ENCODE measurements around the gene NXPH2. TPM values are rescaled to one million over a fixed set of nuclear protein-coding genes. Genes with fewer than 3 reads are reported as not detected.

Gene NXPH2
- not detected in 2 replicates for total RNA-seq (2014; rRNA removed; shearing (Covaris generic))

DNA sequence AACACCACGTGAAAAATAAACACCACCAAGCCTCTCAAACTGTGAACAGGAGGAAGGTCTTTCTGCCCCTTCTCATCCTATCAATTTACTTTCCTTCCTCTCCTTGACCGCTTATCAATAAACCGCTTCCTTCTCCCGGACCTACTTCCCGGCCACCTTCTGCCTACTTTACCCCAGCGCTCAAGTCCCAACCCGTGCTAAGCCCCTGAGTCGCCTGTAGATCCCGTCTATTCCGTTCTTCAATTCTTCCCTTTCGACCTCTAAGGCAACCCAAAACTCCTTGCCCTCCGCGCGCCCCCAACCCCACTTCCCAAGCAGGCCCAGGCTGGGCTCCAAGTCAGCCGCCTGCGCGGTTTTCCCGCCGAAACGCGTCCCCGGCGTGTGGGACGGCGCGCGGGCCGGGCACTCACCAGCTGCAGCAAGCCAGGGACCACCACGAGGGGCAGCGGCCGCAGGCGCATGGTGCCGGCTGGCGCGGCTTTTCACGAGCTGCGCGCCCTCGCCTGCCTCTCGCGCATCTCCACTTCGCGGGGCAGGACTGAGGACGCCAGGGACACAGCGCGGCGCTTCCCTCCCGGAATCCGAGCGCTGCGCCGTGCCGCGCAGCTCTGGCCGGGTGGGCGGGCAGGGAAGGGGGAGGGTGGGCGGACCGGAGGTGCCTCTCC, at the start of gene NXPH2:
TSS of gene NXPH2 (minus strand) at position 610 of the 665 bp plus-strand sequence. CDS start at position 461, 149 bp downstream.
- no peak for DNase-seq (ENCODE audit: low read depth)

DNA sequence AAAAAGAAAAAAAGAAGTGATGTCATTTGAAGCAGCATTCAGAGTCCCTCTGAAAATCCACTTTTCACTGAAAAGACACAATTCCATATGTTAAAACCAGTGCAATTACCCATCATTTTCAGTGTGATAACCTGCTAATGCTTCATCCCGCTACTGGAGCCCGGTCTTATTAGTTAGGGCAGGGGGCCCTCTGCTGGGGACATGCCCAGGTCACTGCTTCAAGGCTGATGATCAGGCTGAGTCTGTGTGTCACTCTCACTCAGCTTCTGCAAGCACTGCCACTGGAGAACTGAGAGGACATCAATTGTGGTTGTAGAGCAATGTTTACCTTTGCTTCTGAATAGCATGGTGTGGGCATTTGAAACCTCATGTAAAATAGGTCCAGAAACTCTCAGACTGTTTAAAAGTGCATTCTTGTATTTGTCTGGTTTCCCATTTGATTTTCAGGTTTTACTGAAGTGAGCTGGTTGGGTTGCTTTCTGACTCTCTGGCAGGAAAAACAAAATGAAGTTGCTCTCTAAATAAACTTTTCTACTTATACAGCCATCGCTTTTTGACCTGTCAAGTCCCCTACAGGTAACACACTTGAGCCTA, 49.2 kb upstream of the NXPH2 start:
- peak; percentile 33 for DNase-seq (ENCODE audit: low read depth)

DNA sequence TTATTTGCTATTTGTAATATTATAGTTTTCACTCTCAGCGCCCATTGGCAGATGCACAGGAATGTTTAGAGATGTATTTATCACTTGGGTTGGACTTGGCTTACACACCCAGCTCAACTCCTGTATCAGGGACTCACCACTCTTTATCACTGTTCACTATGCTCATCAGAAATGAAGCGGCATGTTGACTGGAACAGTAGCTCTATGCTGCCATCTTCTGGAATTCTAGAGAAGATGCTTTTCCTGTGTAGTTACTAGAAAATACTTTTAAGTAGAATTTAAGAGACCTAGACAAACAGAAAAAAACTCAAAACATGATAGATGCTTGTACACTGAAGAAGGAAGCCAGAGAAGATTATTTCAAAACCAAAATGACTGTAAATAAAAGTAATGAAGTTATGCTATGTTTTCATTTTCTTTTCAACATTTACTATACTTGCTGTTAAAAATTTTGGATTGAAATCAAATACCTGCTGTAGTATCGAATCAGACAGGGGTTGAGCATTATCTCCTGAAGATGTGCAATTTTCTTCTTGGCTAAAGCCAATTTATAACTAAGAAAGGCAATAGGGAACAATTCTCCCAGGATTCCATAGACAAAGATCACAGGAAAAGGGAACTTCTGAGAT, 47.4 kb upstream of the NXPH2 start:
- DNase-seq (ENCODE audit: low read depth), result peak; percentile 69

DNA sequence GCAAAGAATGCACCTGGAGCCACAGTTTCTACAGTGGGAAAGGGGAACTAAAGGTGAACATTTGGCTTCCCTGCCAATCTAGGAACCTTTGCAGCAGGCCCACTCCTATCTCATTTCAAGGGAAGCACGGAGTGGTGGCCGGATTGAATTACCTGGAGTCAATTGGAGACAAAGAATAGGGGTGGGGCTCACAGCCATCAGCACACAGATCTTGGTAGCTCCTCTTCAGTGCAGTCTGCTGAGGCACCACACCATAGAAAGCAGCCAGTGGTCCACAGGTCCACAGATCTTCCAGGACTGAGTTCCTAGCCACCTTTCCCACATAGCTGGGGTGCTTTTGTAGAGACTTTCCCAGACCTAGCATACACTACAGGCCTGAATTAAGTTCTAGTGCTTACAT, 43.5 kb upstream of the NXPH2 start:
- DNase-seq (ENCODE audit: low read depth), result no peak

DNA sequence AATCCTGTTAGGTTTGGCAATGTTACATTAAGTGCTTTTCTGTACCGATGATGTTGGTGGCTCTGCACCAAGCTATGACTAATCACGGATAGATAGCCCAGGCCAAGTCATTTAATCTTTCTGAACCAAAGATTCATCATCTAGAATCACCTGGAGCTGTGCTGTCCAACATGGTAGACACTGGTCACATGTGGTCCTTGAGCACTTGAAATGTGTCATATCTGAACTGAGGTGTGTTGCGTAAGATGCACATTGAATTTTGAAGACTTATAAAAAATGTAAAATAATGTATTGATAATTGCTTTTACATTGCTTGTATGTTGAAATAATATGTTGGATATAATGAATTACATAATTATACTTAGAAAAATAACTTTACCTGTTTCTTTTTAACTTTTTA, 39.8 kb upstream of the NXPH2 start:
- no peak for DNase-seq (ENCODE audit: low read depth)

DNA sequence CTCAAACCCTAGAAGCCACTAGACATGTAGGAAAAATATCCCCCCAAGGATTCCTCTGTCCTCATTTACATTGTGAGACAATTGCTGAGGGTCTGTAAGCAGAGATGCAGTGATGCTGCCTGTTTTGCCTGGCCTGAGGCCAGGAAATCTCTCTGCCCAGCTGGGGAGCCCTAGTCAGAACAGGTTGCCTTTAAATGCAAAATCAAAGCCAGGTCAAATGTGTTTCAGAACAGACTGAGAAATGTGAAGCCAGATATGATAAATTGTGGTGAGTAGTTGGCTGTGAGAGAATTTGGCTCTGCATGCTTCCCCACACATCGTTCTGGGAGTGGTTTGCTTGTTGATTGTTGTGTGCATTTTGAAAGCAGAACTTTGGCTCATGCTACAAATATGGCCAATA, 38.4 kb upstream of the NXPH2 start:
- no peak for DNase-seq (ENCODE audit: low read depth)

DNA sequence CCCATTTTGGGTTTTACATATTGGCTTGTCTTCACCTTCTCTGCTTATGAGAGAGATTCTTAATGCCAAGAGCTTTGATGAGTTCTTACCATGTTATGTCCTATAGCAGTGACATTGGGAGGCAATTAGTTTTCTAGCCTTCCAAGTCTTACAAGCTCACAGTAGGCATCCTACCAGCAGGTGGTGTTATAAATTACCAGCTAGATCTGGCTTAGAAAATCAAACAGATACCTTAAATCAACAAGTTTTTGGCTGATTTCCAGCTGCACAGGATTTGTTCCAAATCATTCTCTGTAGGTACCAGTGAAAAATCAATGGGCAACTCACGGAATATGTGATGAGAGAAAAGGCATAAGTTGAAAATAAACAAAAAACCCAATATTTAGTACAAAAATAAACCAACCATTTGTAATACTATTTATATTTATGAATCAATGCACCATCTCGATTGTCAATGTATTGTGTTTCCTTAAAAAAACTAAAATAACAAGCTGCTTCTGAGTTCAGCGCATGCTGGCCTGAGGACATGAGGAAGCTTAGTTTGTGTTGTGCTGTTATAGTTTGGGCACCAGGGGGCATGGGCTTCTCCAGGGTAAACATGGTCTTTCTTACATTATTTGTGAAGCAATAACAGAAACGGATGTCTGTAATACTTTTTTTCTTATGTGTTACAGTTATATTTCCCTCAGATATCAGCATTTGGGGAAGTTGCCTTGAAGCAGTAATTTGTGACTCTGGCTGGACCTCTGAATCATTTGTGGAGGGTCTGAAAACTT, 34.1 kb upstream of the NXPH2 start:
- peak; percentile 5 for DNase-seq (ENCODE audit: low read depth)

DNA sequence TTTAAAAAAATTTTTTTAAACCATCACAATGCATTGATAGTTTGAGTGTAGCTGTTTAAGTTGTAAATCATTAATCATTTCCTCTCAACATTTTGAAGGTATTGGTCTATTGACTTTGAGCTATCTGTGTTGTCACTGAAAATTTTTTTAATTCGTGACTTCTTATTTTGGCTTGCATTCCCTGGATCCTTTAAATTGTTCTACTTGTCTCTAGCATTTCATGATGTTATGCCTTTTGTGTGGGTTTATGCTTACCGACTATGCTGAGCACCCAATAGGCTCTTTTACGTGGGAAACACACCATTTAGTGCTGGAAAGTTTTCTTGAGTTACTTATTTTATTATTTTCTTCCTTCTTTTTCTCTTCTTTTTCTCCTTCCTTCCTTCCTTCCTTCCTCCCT, 31.2 kb upstream of the NXPH2 start:
- DNase-seq (ENCODE audit: low read depth), result no peak

DNA sequence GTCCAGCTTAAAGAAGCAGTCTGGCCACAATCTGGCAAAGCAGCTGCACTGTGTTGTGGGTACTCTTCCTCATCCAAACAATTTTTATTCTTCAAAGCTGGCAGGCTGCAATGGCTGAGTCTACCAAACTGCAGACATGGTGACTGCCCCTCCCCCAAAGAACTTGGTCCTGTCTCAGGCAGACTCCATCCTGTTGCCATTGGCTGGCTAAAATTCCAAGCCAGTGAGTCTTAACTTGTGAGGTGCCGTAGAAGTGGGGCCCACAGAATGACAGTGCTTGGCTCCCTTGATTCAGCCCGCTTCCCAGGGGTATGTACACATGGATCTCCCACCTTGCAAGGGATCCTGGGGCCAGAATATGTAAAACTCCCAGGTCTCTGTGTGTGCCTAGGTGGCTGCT, 14.5 kb upstream of the NXPH2 start:
- DNase-seq (ENCODE audit: low read depth), result no peak

DNA sequence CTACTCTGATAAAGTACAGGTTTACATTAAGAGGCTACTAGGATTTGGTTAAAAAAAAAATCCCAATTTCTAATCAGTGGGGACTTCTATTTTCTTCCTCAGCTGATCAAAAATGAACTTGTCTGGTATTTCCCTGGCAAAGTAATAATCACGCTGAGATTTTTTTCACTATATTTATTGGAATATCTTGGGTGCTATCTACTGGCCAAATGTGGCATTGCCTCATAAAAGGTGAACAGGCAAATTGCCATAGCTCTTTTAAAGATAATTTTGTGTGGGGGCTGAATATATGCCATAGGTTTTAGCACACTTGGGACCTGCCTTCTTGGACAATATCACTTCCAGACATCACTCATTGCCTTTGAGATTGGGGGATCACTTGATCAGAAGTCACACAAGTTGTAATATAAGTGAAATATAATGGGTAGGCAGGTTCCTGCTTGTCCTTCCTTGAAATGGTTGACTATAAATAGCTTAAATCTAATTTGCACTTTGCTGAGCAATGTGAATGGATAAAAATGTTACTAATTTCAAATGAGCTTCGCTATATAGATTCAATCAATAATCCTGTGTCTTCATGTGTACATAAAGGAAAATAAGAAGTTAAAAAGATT, 7.0 kb upstream of the NXPH2 start:
- peak; percentile 21 for DNase-seq (ENCODE audit: low read depth)

DNA sequence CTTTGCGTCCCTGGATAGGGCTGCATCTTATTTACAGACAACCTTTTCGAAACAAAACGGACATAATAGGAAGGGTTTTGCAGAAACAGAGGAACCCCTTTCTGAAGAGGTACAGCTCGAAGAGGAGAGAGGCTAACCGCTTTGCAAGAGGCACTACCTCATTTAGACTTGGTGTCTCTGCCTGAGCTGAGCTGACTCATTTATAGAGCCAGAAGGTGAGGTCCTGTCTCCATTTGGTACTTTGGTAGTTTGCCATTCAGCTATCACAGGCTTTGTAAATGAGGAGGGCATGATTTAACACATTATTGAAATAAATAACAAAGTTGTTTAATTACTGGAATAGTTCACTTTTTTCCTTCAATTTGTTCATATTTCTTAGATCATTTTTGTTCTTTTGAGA, 2.2 kb upstream of the NXPH2 start:
- DNase-seq (ENCODE audit: low read depth), result no peak

DNA sequence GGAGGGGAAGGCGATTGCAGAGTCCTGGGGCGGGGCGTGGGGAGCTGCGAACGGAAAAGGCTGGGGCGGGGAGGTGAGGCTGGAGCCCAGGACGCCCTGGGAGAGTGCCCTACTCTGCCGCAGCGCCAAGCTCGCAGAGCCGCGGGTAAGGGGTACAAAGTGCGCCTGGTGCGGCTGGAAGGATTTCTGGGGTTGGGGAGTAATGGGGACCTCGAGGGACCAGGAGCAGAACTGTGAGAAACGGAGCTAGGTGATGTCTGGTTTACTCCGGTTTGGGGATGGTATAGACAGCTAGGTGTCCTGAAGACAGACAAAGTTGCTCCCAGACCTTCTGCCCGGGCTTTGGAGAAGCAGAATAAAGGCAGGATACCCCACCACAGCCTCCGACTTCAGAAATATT, 718 bp upstream of the NXPH2 start:
- no peak for DNase-seq (ENCODE audit: low read depth)

DNA sequence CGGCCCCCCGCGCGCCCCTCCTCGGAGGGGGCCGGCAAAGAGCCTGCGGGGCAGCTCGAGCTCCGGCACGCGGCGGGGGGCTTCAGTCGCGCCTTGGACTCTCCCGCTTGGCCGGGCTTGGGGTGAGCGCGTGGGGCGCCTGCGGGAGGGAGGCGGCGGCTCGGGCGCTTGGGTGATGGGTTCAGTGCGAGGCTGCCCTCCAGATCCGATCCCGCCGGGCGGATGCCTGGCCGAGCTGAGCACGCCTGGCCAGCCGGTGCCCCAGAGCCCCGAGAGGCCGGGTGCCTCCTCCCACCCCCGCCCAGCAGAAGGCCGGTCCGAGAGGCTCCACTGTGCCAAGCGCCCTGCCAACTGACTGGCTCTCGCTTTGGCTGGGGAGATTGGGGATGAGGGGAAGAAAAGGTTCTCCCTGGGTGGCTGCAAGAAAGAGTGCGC, 273 bp upstream of the NXPH2 start:
- no peak for DNase-seq (ENCODE audit: low read depth)

DNA sequence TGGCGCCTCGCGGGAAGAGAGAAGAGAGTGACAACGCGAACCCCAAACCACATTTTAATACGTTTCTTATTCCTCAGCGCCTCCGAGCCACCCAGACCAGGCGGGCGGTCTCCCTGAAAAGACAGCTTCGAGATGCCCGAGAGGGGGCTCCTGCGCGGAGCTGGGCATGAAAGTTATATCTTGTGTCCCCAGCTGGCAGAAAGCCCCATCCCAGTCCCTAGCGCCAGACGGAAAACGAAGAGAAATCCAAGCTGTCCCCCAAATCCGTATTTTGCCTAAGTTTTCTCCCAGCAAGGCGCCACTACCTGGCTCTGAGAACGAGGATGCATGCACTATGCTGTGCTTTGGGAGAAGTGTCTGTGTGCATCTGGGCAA, 797 bp downstream of the NXPH2 start:
- DNase-seq (ENCODE audit: low read depth), result no peak

DNA sequence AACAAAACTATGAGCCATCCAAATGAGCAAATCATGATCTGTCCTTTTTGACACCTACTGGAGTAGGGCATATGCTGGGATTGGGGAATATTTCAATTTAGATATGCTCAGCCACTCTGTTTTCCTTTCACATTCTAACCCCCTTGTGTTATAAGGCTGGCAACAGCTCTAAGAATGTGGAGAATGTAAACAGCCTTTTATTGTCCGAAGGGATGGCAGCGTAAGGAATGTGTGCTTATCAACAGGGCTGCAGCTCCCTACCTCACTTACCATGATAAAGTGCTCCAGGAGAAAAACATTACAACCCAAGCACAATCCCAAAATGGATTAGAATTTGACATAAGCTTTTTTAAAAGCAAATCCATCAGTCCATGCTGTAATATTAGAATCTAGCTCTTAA, 2.2 kb downstream of the NXPH2 start:
- peak; percentile 14 for DNase-seq (ENCODE audit: low read depth)

DNA sequence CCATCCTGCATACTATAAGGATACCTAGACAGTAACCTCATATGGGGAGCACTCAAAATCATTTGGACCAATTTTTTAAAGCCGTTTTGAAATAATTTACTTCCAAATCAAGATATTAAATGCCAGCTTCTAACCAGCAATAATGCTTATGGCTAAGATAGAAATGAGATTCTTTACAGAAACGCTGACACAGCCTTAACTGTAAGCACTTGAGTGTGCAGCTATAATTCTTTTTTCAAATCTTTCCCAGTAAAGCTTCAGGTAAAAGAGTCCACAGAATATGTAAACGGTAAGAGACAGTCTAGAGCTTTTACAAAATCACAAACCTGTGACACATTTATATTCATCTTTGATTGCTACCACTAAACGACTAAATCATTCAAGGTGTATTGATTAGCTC, 4.5 kb downstream of the NXPH2 start:
- DNase-seq (ENCODE audit: low read depth), result no peak

DNA sequence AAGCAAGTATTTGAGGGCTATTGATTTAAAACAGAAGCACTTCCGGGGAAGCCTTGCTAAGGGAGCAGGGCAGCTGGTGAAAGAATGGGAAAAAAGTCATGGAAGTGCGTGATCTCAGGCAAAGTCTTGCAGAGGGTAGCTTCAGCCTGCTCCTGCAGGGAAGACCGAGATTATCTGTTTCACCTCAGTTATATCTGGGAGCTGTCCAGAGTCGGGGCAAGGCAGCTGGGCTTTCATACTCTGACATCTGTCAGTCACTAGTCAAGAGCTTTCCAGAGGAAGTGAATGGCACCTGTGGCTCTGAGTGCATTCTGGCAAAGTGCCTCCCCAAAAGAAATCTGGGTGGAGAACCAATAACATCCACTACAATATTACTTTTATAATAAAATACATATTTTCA, 8.7 kb downstream of the NXPH2 start:
- no peak for DNase-seq (ENCODE audit: low read depth)

DNA sequence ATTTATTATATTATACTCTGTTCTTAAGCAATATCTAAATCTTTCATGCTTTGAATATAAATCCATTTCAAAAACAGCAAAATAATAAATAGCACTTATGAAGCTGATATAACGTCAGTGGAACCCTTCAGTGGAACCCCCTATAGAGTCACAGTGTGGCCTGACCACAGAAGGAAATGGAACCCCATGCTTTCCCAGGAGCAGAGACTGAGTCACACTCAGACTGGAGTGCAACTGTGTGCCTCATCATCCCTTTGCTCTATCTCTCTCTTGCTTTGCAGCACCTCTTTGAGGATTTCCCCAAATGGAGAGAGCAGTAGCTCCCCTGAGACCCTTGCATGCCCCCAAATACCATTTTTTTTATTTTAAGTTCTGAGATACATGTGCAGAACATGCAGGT, 13.1 kb downstream of the NXPH2 start:
- DNase-seq (ENCODE audit: low read depth), result no peak

DNA sequence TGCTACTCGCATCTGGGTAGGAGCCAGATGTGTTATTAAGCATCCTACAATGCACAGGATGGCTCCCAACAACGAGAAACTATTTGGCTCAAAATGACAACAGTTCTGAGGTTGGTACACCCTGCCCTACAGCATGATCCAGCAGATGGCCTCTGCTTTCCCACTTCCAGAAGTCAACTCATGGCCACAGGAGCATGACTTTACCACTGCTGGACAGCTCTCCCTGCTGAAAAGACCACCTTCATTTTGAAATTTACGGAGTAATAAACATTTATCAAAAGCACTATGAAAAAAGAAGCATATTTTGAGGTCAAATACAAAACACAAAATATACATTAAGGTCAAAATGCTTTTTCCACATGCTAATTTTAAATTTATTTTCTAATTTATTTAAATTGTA, 13.7 kb downstream of the NXPH2 start:
- DNase-seq (ENCODE audit: low read depth), result no peak

DNA sequence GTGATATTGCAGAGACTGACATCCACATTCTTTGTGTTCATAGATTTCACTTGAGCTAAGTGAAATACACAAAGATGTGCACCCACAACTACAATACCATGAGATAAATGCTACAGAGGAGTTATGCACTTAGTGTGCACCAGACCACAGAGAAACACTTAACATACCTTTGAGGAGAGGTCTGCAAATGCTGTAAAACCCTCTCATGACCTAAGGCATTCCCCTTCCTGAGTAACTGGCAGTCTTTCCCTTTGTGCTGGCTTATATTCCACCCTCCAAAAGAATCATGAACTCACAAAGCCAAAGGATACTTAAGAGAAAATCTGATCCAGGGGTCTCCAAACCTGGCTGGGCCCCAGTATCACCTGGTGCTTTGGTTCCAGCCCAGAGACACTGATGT, 16.2 kb downstream of the NXPH2 start:
- no peak for DNase-seq (ENCODE audit: low read depth)

DNA sequence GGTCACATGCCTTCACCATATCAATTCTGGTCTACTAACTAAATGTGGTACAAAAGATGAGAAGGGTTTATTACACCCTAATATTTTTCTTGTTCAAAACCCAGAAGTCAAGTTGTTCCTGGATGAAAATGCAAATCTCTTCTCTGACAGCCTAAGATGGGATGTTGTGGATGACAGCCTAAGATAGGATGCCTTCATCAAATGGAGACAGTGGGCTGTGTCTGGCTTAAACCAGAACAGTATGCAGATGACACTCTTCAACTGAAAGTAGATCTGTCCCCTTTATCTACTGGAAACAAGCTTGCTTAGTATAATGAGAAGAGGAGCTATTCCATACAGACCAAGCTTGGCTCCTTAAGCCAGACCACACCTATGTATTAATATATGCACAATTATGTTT, 17.7 kb downstream of the NXPH2 start:
- no peak for DNase-seq (ENCODE audit: low read depth)

DNA sequence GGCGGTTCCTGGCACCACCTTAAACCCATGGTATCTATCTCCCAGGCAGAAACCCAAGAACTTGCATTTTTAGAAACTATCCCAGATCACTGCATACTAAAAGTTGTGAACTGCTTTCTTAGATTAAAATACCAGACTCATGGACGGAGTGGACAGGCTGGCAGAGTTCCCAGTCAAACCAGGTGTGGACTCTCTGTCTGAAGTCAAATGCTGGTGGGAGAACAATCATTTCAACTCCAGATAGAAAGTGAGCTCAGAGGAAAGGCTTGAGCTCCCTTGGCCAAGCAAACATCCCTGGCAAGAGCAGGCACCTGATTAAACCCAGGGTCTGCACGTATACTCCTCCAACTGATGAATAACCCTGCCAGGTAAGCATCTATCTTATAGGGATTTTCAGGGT, 19.5 kb downstream of the NXPH2 start:
- no peak for DNase-seq (ENCODE audit: low read depth)

Measured in RPMI7951 (cell line).